Measurements from ENCODE around the gene TMEM51. TPM values are rescaled to one million over a fixed set of nuclear protein-coding genes. Genes with fewer than 3 reads are reported as not detected.

Gene TMEM51
- total RNA-seq, 1 donor from 2014 or later, result 31.4 TPM

GRCh38 chr1:15120251-15120945 lies 33.1 kb upstream of the TMEM51 start:
- H3K4me1 ChIP-seq, result no peaks in the 10 kb centered on the region
- TF ChIP-seq POLR2AphosphoS5 (IDR thresholded peaks at IDR 0.05; ENCODE audit: insufficient read depth in 1 of 2, low read depth in 1 of 2), result no peak
- no peak for TF ChIP-seq CTCF (IDR thresholded peaks at IDR 0.05)
- no peak for TF ChIP-seq POLR2A (IDR thresholded peaks at IDR 0.05)
- H3K27me3 ChIP-seq, result no peaks in the 10 kb centered on the region
- no peaks in the 10 kb centered on the region for H3K9me3 ChIP-seq
- H3K4me3 ChIP-seq, result no peak overlapping the region
- H3K36me3 ChIP-seq, result no peaks in the 10 kb centered on the region
- no peak overlapping the region for H3K27ac ChIP-seq
- intact Hi-C loops (cut with DNase I), result no loop called here
- DNase-seq (ENCODE audit: extremely low spot score in 2 of 2), result no peak

GRCh38 chr1:15122331-15122730 lies 31.2 kb upstream of the TMEM51 start:
- intact Hi-C loops (cut with DNase I), result no loop called here
- Histone ChIP-seq H3K9me3 (no peaks in the 10 kb centered on the region), H3K36me3 (no peaks in the 10 kb centered on the region), H3K27me3 (no peaks in the 10 kb centered on the region), H3K4me1 (no peaks in the 10 kb centered on the region), H3K4me3 (no peak overlapping the region), H3K27ac (no peak overlapping the region)
- TF ChIP-seq CTCF (IDR thresholded peaks at IDR 0.05) (no peak), POLR2AphosphoS5 (IDR thresholded peaks at IDR 0.05; ENCODE audit: insufficient read depth in 1 of 2, low read depth in 1 of 2) (no peak), POLR2A (IDR thresholded peaks at IDR 0.05) (no peak)
- DNase-seq (ENCODE audit: extremely low spot score in 2 of 2), result no peak

GRCh38 chr1:15123270-15123669 lies 30.3 kb upstream of the TMEM51 start:
- no peak for TF ChIP-seq POLR2AphosphoS5 (IDR thresholded peaks at IDR 0.05; ENCODE audit: insufficient read depth in 1 of 2, low read depth in 1 of 2)
- TF ChIP-seq POLR2A (IDR thresholded peaks at IDR 0.05), result no peak
- no peak for TF ChIP-seq CTCF (IDR thresholded peaks at IDR 0.05)
- intact Hi-C loops (cut with DNase I), result no loop called here

GRCh38 chr1:15123925-15124324 lies 29.6 kb upstream of the TMEM51 start:
- H3K9me3 ChIP-seq, result no peaks in the 10 kb centered on the region
- H3K27me3 ChIP-seq, result no peaks in the 10 kb centered on the region
- DNase-seq (ENCODE audit: extremely low spot score in 2 of 2), result no peak
- TF ChIP-seq POLR2AphosphoS5 (IDR thresholded peaks at IDR 0.05; ENCODE audit: insufficient read depth in 1 of 2, low read depth in 1 of 2) (no peak), CTCF (IDR thresholded peaks at IDR 0.05) (no peak), POLR2A (IDR thresholded peaks at IDR 0.05) (no peak)
- intact Hi-C loops (cut with DNase I), result no loop called here
- H3K27ac ChIP-seq, result no peak overlapping the region
- no peak overlapping the region for H3K4me3 ChIP-seq
- no peaks in the 10 kb centered on the region for H3K36me3 ChIP-seq
- H3K4me1 ChIP-seq, result no peaks in the 10 kb centered on the region

More at GRCh38 chr1:15123270-15123669, 30.3 kb upstream of the TMEM51 start:
- Histone ChIP-seq H3K4me1 (no peaks in the 10 kb centered on the region), H3K4me3 (no peak overlapping the region), H3K36me3 (no peaks in the 10 kb centered on the region), H3K27ac (no peak overlapping the region), H3K9me3 (no peaks in the 10 kb centered on the region), H3K27me3 (no peaks in the 10 kb centered on the region)
- DNase-seq (ENCODE audit: extremely low spot score in 2 of 2), result no peak

- no peak for DNase-seq (ENCODE audit: extremely low spot score in 2 of 2)
- H3K36me3 ChIP-seq, result no peaks in the 10 kb centered on the region
- no peaks in the 10 kb centered on the region for H3K4me1 ChIP-seq
- intact Hi-C loops (cut with DNase I), result loop anchor here (5.0 kb wide), 2 partner anchors 148 to 178 kb away; no protein-coding TSS in a partner anchor
- no peak overlapping the region for H3K4me3 ChIP-seq
- no peak for TF ChIP-seq CTCF (IDR thresholded peaks at IDR 0.05)
- no peak for TF ChIP-seq POLR2AphosphoS5 (IDR thresholded peaks at IDR 0.05; ENCODE audit: insufficient read depth in 1 of 2, low read depth in 1 of 2)
- no peak for TF ChIP-seq POLR2A (IDR thresholded peaks at IDR 0.05)
- H3K9me3 ChIP-seq, result no peaks in the 10 kb centered on the region
- H3K27me3 ChIP-seq, result no peaks in the 10 kb centered on the region
- no peak overlapping the region for H3K27ac ChIP-seq
Observed at GRCh38 chr1:15124362-15125100, 29.0 kb upstream of the TMEM51 start.
